ENCODE measurements around the gene PLTP. TPM values are rescaled to one million over a fixed set of nuclear protein-coding genes. Genes with fewer than 3 reads are reported as not detected.

Gene PLTP
- total and polyA plus RNA-seq, 2 of the 13 experiments (the other 11 are each of a cell fraction or from before 2014, with no cell fraction given) = 16.9 to 28.6 TPM

DNA sequence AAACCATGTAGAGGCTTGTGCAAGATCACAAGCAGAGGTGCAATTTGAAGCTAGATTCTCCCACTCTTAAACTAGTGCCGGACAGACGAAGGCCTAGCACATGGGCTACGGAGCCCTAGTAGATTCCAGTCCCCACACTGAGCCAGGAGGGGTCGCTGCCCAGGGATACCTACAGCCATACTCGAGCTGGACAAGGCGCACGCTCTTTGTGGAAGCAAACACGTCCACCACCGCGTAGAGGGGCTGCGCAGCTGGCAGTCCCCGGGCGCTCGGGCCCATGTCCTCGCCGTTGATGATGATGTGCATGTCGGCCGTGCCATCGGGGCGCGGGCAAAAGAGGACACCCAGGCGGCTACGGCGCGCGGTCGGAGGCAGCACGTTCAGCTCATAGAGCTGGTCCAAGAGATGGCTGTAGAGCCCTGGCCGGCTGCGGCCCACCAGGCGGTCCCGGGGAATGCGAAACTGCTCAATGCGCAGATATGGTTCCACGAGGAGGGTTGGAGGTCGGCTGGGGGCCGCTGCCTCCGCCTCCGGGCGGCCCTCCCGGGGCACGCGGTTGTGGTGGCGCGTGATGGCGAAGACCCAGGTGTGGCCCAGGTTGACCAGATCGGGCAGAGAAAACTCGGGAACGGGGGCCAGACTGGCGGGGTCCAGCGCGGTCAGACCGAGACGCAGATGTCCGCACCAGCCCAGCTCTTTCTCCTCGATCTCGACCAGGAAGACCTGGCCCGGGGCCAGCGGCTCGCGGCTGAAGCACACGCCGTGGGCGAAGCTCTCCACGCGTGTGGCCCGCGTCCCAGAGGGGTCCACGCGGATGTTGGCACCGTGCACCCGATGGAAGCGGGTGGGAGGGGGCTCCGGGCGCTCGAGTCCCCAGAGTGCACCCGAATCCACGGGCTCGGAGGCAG, 21.6 kb downstream of the PLTP start (continued):
- TF ChIP-seq ZBTB4 (CRISPR knock-in tag; IDR thresholded peaks at IDR 0.05; ENCODE audit: borderline replicate concordance) (no peak), ZNF296 (CRISPR knock-in tag; conservative IDR thresholded peaks at IDR 0.05) (no peak), ZNF674 (CRISPR knock-in tag; IDR thresholded peaks at IDR 0.05; ENCODE audit: low read depth) (0 out of 2 replicates have a peak, but pooled peaks have one; percentile 60), ARNT2 (CRISPR knock-in tag; IDR thresholded peaks at IDR 0.05; ENCODE audit: low read depth) (no peak), YY1 (IDR thresholded peaks at IDR 0.05; ENCODE audit: insufficient read depth, insufficient replicate concordance, low read depth, low read length) (peak; percentile 80), HOXA5 (CRISPR knock-in tag; IDR thresholded peaks at IDR 0.05) (peak; percentile 25; the same call in 1 of the 2 replicates), TBX3 (IDR thresholded peaks at IDR 0.05; ENCODE audit: borderline replicate concordance) (no peak), ZNF512B (CRISPR knock-in tag; IDR thresholded peaks at IDR 0.05; ENCODE audit: borderline replicate concordance) (no peak), HOXA9 (CRISPR knock-in tag; IDR thresholded peaks at IDR 0.05; ENCODE audit: borderline replicate concordance) (no peak; the same call in 1 of the 2 replicates), ZNF335 (CRISPR knock-in tag; IDR thresholded peaks at IDR 0.05) (no peak), GABPA (IDR thresholded peaks at IDR 0.05; ENCODE audit: low read depth, low read length) (no peak), GABPA (CRISPR knock-in tag; IDR thresholded peaks at IDR 0.05; ENCODE audit: low read depth) (no peak), FIP1L1 (IDR thresholded peaks at IDR 0.05; ENCODE audit: borderline replicate concordance, insufficient read depth, low read depth, low read length) (no peak), ZNF383 (CRISPR knock-in tag; IDR thresholded peaks at IDR 0.05; ENCODE audit: borderline replicate concordance) (no peak), ZNF30 (CRISPR knock-in tag; IDR thresholded peaks at IDR 0.05) (peak; percentile 69; the same call in 1 of the 2 replicates), TEAD3 (CRISPR knock-in tag; optimal IDR thresholded peaks at IDR 0.05; ENCODE audit: borderline replicate concordance) (peak; percentile 95)
- TF ChIP-seq, protein P1, sequence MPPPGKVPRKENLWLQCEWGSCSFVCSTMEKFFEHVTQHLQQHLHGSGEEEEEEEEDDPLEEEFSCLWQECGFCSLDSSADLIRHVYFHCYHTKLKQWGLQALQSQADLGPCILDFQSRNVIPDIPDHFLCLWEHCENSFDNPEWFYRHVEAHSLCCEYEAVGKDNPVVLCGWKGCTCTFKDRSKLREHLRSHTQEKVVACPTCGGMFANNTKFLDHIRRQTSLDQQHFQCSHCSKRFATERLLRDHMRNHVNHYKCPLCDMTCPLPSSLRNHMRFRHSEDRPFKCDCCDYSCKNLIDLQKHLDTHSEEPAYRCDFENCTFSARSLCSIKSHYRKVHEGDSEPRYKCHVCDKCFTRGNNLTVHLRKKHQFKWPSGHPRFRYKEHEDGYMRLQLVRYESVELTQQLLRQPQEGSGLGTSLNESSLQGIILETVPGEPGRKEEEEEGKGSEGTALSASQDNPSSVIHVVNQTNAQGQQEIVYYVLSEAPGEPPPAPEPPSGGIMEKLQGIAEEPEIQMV (CRISPR knock-in tag; IDR thresholded peaks at IDR 0.05; ENCODE audit: low read depth) = peak; percentile 60; the same call in 1 of the 2 replicates
- TF ChIP-seq, protein P2, sequence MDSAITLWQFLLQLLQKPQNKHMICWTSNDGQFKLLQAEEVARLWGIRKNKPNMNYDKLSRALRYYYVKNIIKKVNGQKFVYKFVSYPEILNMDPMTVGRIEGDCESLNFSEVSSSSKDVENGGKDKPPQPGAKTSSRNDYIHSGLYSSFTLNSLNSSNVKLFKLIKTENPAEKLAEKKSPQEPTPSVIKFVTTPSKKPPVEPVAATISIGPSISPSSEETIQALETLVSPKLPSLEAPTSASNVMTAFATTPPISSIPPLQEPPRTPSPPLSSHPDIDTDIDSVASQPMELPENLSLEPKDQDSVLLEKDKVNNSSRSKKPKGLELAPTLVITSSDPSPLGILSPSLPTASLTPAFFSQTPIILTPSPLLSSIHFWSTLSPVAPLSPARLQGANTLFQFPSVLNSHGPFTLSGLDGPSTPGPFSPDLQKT (CRISPR knock-in tag; IDR thresholded peaks at IDR 0.05; ENCODE audit: borderline replicate concordance) = no peak

Data from HepG2 (cell line).